WTC11 (cell line): Measurements from ENCODE around the gene UGT2B28. TPM values are rescaled to one million over a fixed set of nuclear protein-coding genes. Genes with fewer than 3 reads are reported as not detected.
"Not testable (repeated sequence)": the region's sequence is repeated elsewhere in the genome, so short reads cannot be mapped to it uniquely, and the experiment has no call there.

ENCODE experiments used
- ATAC-seq: fragments of 200-7000 bp; cut with Tn5 transposase; 2 replicates; pipeline ENCODE4 v1.10.0; 2021; ENCODE audit warnings: mild to moderate bottlenecking, moderate library complexity
- CTCF ChIA-PET: fragments of 300-600 bp; sonication (Branson Sonifier 250); formaldehyde crosslinking; loops from one replicate; lab custom pipeline; 2021; ENCODE audit warnings: antibody characterized with exemption; lab: Charles Lee
- POLR2A ChIA-PET: fragments of 350-600 bp; sonication (Branson Sonifier 250); formaldehyde crosslinking; loops from one replicate; lab custom pipeline; 2021; ENCODE audit warnings: antibody characterized with exemption; lab: Charles Lee
- DNase-seq: peaks from one replicate; pipeline ENCODE4 v3.0.0; 2021; ENCODE audit warnings: low spot score
- H3K27ac Mint-ChIP-seq: 2 replicates; pipeline ENCODE4 v1.8.0; 2021; ENCODE audit warnings: mixed read lengths
- H3K27me3 Mint-ChIP-seq: 2 replicates; pipeline ENCODE4 v1.8.0; 2021; ENCODE audit warnings: low read depth, mild to moderate bottlenecking, moderate library complexity, mixed read lengths
- H3K36me3 Mint-ChIP-seq: 2 replicates; pipeline ENCODE4 v1.8.0; 2021; ENCODE audit warnings: mixed read lengths
- H3K4me1 Mint-ChIP-seq: 2 replicates; pipeline ENCODE4 v1.8.0; 2022; ENCODE audit warnings: mixed read lengths
- H3K4me3 Mint-ChIP-seq: 2 replicates; pipeline ENCODE4 v1.8.0; 2021; ENCODE audit warnings: mild to moderate bottlenecking, moderate library complexity, mixed read lengths
- H3K9me3 Mint-ChIP-seq: 2 replicates; pipeline ENCODE4 v1.8.0; 2021; ENCODE audit warnings: mixed read lengths
- total RNA-seq: library from RNA; stranded (reverse); gene quantifications from 3 replicates; pipeline ENCODE4 v1.2.3, GENCODE V29; 2021

Gene UGT2B28
- total RNA-seq, 1 experiment from 2014 or later = not detected

DNA sequence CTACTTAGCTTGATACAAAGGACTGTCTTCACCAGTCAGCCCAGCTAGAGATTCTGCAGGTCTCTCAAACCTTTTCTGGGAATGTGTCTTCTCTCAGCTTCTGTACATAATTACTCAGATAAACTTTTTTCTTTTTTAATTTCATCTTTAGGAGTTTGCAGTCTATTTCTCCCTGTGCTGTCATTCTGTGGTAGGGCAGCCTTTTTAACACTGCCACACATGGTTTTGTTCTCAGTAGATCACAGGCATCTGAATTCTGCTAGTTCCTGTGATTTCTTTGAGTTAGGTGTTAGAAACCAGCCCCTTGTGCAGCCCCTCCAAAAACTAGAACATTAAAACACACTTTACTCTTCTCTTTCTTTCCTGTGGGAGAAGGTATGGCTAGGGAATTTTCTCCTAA lies 55.2 kb downstream of the UGT2B28 start:
- H3K27ac Mint-ChIP-seq, DNase-seq, H3K4me1 Mint-ChIP-seq: not testable (repeated sequence)

DNA sequence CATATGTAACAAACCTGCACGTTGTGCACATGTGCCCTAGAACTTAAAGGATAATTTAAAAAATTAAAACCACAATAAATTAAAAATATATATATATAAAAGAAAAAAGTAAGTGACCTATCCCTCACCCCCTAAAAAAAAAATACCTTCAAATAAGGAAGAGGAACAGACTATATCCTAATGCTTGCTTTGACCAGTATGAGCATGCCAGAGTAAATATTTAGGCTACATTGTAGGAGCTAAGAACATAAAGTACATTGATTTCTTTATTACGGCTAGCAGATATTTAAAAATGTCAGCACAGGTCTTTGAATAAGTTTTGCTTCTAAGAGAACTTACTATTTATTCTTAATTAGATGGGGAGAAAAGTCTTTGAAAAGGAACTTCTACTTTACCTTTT lies 62.8 kb downstream of the UGT2B28 start:
- POLR2A ChIA-PET, ATAC-seq, H3K27ac Mint-ChIP-seq, DNase-seq, CTCF ChIA-PET, H3K4me3 Mint-ChIP-seq, H3K36me3 Mint-ChIP-seq, H3K4me1 Mint-ChIP-seq, H3K27me3 Mint-ChIP-seq: not testable (repeated sequence)
- H3K9me3 Mint-ChIP-seq = peaks cover 14% of the 10 kb centered on the region; the same call in 1 of the 2 replicates

More for the DNA sequence above, 55.2 kb downstream of the UGT2B28 start:
- CTCF ChIA-PET = interaction anchor here (0.7 kb wide), 1 partner anchor 14 kb away, joined by 3 read pairs; no protein-coding TSS in a partner anchor
- H3K27me3 Mint-ChIP-seq, H3K9me3 Mint-ChIP-seq, H3K4me3 Mint-ChIP-seq, H3K36me3 Mint-ChIP-seq, POLR2A ChIA-PET: not testable (repeated sequence)
- peak; percentile 72 for ATAC-seq

DNA sequence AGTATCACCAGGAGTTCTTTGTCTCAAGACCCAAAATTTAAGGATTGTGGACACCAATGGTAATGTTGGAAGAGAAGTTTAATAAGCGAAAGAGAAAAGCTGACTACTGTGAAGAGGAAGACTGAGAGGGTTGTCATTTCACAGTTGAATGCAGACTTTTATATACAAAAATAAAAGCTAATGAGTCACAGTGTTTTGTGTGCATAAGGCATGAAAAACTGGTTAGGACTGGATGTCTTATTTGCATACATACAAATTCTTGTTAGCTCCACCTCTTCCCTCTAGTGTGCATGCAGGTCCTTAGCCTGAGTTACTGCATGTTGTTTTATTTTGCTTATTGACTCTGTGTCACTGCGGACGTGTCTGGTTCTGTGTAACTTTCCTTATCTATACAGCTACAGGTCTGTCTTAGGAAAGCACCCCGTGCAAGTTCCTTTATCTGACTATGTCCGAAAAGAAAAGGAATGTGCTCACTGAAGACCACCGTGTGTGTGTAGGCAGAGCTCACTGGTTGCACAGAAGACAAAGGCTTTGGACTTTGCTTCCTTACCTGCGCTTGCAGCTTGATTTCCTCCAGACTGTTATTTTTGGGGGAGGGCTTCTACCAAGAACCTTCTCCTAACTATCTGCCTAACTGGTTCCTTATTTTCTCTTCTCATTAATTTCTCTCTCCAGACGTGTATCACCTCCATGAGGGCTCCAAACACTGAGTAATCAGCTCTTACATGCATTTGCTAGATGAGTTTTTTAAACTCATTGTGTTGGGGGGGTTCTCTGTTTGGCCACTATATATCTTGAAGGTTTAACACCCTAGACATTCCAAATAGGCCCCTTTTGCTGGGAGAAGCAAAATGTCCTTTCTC lies 63.5 kb downstream of the UGT2B28 start:
- CTCF ChIA-PET, H3K27me3 Mint-ChIP-seq, H3K4me1 Mint-ChIP-seq, ATAC-seq, H3K27ac Mint-ChIP-seq, H3K4me3 Mint-ChIP-seq, POLR2A ChIA-PET, H3K36me3 Mint-ChIP-seq, DNase-seq: not testable (repeated sequence)
- peaks cover 14% of the 10 kb centered on the region; the same call in 1 of the 2 replicates for H3K9me3 Mint-ChIP-seq

Other genes starting within 250 kb of the UGT2B28 start
- 0.11 TPM in 1 of 3 replicates, not detected in the others for gene UGT2B7, start 184.0 kb upstream of the UGT2B28 start, total RNA-seq
- not detected in 3 replicates for gene UGT2B11, start 65.7 kb upstream of the UGT2B28 start, total RNA-seq
- gene UGT2B4, start 215.4 kb downstream of the UGT2B28 start, total RNA-seq = 0.31 to 0.41 TPM in 2 of 3 replicates, not detected in the other